Smooth muscle cell (in vitro differentiated cells): ENCODE results near the gene MZF1. TPM values are rescaled to one million over a fixed set of nuclear protein-coding genes. Genes with fewer than 3 reads are reported as not detected.

Experiments
- DNase-seq: peaks from one replicate; lab custom pipeline; 2025; ENCODE audit not compliant: unreplicated experiment; lab: John Stamatoyannopoulos, UW
- H2AFZ ChIP-seq: fragments of 200-600 bp; sonication (generic); 2 replicates; pipeline ENCODE4 v1.6.0; 2016; ENCODE audit warnings: antibody characterized with exemption, low read depth, mild to moderate bottlenecking
- H3F3A ChIP-seq: fragments of 200-600 bp; sonication (generic); 2 replicates; pipeline ENCODE4 v1.6.0; 2017; ENCODE audit warnings: antibody characterized with exemption, low read depth
- H3K27ac ChIP-seq: fragments of 200-600 bp; sonication (generic); 2 replicates; pipeline ENCODE4 v1.5.1; 2016; ENCODE audit warnings: low read depth, mild to moderate bottlenecking
- H3K27me3 ChIP-seq: fragments of 200-600 bp; sonication (generic); 2 replicates; pipeline ENCODE4 v1.6.1; 2016; ENCODE audit warnings: low read depth, mild to moderate bottlenecking
- H3K36me3 ChIP-seq: fragments of 200-600 bp; sonication (generic); 2 replicates; pipeline ENCODE4 v1.5.1; 2016; ENCODE audit warnings: low read depth
- H3K4me1 ChIP-seq: fragments of 200-600 bp; sonication (generic); 2 replicates; pipeline ENCODE4 v1.5.1; 2016; ENCODE audit warnings: low read depth
- H3K4me2 ChIP-seq: fragments of 200-600 bp; sonication (generic); 2 replicates; pipeline ENCODE4 v1.6.0; 2016; ENCODE audit warnings: mild to moderate bottlenecking
- H3K4me3 ChIP-seq: fragments of 200-600 bp; sonication (generic); 2 replicates; pipeline ENCODE4 v1.5.1; 2016; ENCODE audit warnings: mild to moderate bottlenecking
- H3K79me2 ChIP-seq: fragments of 200-600 bp; sonication (generic); 2 replicates; pipeline ENCODE4 v1.6.0; 2016; ENCODE audit warnings: low read depth, mild to moderate bottlenecking
- H3K9ac ChIP-seq: fragments of 200-600 bp; sonication (generic); 2 replicates; pipeline ENCODE4 v1.6.0; 2016; ENCODE audit warnings: low read depth
- H3K9me3 ChIP-seq: fragments of 200-600 bp; sonication (generic); replicated peaks from 2 replicates; pipeline ENCODE4 v1.5.1; 2016; ENCODE audit warnings: low read depth
- H4K20me1 ChIP-seq: fragments of 200-600 bp; sonication (generic); 2 replicates; pipeline ENCODE4 v1.6.0; 2016; ENCODE audit warnings: low read depth
- WGBS: methylation state at CpG from one replicate; pipeline ENCODE4 v1.1.7; 2016; ENCODE audit warnings: low lambda C conversion rate; 5-methylcytosine and 5-hydroxymethylcytosine counted together
- polyA plus RNA-seq: library from polyadenylated mRNA; unstranded; fragments of >200 nt; fragmentation: Nextera tagmentation; extraction: Ambion mirVana; gene quantifications from 2 replicates; pipeline ENCODE4 v1.2.1, GENCODE V29; 2016
- total RNA-seq: library from RNA; depleted of rRNA; stranded (reverse); fragments of >200 nt; gene quantifications from 2 replicates; pipeline ENCODE4 v1.2.3, GENCODE V29; 2014
- TF ChIP-seq, protein P1 (sequence below): fragments of 200-600 bp; sonication (generic); IDR thresholded peaks from 2 replicates; pipeline ENCODE4 v1.5.1; 2017; ENCODE audit warnings: borderline replicate concordance, mild to moderate bottlenecking, antibody characterized with exemption; ENCODE audit not compliant: insufficient read depth, poor library complexity, severe bottlenecking

MZF1 gene
- total and polyA plus RNA-seq, 2 experiments from 2014 or later: 10.2 to 18.7 TPM

DNA sequence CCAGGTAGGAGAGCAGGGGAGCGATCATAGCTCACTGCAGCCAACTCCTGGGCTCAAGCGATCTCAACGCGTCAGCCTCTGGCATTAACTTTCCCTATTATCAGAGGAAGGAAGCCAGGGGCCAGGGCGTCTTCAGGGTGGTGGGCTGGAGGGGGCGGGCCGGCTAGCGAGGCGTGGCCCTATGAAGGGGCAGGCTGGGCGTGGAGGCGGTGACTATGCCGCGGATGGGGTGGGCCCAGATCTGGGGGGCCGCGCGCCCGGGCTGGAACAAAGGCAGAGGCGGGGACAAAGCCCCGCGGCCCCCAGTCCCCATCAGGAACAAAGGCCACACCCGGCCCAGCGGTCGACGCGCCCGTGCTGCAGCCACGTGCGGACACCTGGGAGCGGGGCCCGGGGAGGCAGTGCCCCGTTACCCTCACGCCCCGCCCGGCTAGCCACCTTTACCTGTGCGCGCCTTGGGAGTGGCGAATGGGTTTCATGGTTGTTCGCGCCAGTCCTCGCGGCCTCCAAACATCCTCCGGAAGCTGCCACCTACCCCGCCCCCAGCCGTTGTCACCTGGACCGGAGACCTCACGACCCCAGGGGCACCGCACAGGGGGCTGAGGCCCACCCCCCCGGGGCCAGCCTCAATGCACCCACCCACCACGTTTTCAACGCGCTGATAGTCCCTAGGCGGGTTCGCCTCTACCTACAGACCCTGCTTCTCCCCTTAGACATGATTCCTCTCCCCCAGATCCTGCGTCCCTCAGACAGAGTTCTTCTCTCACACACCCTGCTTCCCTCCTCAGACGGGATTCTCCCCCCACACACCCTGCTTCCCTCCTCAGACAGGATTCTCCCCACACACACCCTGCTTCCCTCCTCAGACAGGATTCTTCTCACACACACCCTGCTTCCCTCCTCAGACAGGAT, 34.6 kb downstream of the MZF1 start:
- no peaks in the 10 kb centered on the region for H3K79me2 ChIP-seq
- no peaks in the 10 kb centered on the region for H3K36me3 ChIP-seq
- H3K27me3 ChIP-seq: peaks cover 11% of the 10 kb centered on the region
- H3K9ac ChIP-seq: peak overlapping the region; percentile 48
- TF ChIP-seq, protein P1, sequence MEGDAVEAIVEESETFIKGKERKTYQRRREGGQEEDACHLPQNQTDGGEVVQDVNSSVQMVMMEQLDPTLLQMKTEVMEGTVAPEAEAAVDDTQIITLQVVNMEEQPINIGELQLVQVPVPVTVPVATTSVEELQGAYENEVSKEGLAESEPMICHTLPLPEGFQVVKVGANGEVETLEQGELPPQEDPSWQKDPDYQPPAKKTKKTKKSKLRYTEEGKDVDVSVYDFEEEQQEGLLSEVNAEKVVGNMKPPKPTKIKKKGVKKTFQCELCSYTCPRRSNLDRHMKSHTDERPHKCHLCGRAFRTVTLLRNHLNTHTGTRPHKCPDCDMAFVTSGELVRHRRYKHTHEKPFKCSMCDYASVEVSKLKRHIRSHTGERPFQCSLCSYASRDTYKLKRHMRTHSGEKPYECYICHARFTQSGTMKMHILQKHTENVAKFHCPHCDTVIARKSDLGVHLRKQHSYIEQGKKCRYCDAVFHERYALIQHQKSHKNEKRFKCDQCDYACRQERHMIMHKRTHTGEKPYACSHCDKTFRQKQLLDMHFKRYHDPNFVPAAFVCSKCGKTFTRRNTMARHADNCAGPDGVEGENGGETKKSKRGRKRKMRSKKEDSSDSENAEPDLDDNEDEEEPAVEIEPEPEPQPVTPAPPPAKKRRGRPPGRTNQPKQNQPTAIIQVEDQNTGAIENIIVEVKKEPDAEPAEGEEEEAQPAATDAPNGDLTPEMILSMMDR: no peak
- 4% methylated on average over 43 of the region's 55 CpGs for WGBS
- H3K4me3 ChIP-seq: peak overlapping the region; percentile 57
- H3K4me1 ChIP-seq: peaks cover 5% of the 10 kb centered on the region
- H3K4me2 ChIP-seq: peak overlapping the region; percentile 96
- H3K27ac ChIP-seq: no peak overlapping the region
- no peaks in the 10 kb centered on the region for H4K20me1 ChIP-seq
- no peaks in the 10 kb centered on the region for H3K9me3 ChIP-seq
- no peak for DNase-seq
- peak overlapping the region; percentile 91 for H2AFZ ChIP-seq
- H3F3A ChIP-seq: no peaks in the 10 kb centered on the region

DNA sequence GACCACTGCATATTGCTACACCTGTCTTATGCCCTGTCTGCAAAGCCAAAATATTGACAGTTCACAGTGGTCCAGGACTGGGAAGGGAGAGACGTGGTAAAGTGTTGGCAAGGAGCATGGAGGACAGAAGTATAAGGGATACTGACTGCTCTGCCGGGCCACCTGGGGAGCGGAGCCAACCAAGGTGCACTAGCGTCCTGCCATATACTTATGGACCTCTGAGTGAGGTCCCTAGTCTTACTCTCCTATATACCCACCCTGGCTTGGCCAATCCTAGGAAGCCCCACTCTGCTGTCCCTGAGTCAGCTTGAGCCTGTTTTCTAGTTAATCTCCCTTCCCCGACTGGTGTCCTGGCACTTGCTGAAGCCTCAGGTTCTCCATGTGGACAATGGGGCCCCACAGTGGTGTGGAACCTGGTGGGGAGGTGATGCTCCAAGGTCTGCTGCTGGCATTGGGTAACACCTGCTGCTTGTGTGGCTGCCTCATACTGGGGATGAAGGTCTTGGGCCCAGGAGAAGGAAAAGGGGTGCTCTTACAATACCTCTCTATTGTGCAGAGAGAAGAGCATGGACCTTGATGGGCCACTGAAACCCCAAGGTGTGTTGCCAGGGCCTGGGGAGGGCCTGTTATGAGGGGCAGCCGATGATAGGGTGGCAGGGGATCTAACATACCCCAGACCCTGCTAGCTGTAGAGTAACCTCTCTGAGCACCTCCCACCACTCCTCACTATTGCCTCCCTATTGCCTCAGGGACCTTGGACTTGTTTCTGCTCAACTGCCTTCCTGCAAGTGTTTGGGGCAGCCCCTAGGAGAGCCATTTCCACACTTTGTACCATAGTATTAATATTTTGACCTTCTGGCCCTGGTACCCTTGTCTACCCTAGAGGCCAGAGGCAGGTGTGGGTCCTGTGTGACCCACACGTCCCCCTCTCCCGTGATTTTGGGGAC, 36.0 kb downstream of the MZF1 start:
- Histone ChIP-seq H3K4me1 (peaks cover 5% of the 10 kb centered on the region), H3K36me3 (no peaks in the 10 kb centered on the region), H3K79me2 (no peaks in the 10 kb centered on the region), H2AFZ (no peak overlapping the region), H3K9me3 (no peaks in the 10 kb centered on the region), H3K27me3 (peaks cover 11% of the 10 kb centered on the region), H3K27ac (no peak overlapping the region), H4K20me1 (no peaks in the 10 kb centered on the region), H3K4me2 (no peak overlapping the region), H3K4me3 (no peak overlapping the region), H3K9ac (no peak overlapping the region), H3F3A (no peaks in the 10 kb centered on the region)
- WGBS: 95% methylated on average over 8 of the region's 8 CpGs
- TF ChIP-seq, protein P1: no peak
- no peak for DNase-seq

DNA sequence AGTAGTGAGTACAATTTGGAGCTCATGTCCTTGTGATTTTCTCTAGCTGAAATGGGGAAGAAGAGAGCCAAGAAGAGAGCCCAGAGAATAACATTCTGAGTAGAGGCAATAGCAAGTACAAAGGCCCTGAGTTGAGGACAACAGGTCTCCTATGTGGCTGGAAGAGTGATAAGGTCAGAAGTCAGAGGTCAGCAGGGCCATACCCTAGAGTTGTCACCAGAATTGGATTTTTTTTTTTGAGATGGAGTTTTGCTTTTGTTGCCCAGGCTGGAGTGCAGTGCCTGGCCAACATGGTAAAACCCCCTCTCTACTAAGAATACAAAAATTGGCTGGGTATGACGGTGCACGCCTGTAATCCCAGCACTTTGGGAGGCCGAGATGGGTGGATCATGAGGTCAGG, 37.3 kb downstream of the MZF1 start:
- DNase-seq: no peak
- H3K79me2 ChIP-seq: no peaks in the 10 kb centered on the region
- H3K27ac ChIP-seq: no peak overlapping the region
- TF ChIP-seq, protein P1: no peak
- H3K36me3 ChIP-seq: no peaks in the 10 kb centered on the region
- H4K20me1 ChIP-seq: no peaks in the 10 kb centered on the region
- no peak overlapping the region for H3K9ac ChIP-seq
- peaks cover 9% of the 10 kb centered on the region for H3K27me3 ChIP-seq
- 88% methylated on average over 3 of the region's 3 CpGs for WGBS
- no peak overlapping the region for H3K4me2 ChIP-seq
- H3K9me3 ChIP-seq: no peaks in the 10 kb centered on the region
- no peaks in the 10 kb centered on the region for H3F3A ChIP-seq
- no peak overlapping the region for H2AFZ ChIP-seq
- H3K4me3 ChIP-seq: no peak overlapping the region
- H3K4me1 ChIP-seq: peaks cover 5% of the 10 kb centered on the region
